Measurements from ENCODE around the gene PDE1C. TPM values are rescaled to one million over a fixed set of nuclear protein-coding genes. Genes with fewer than 3 reads are reported as not detected.

The PDE1C gene
- total RNA-seq, 2 experiments from 2014 or later, result not detected

- CTCF ChIA-PET, result no interaction called here
- DNase-seq (no peak), ATAC-seq (no peak)
- H3K36me3 Mint-ChIP-seq (ENCODE audit: low read depth), result no peaks in the 10 kb centered on the region
- no peak overlapping the region for H3K4me3 Mint-ChIP-seq
- intact Hi-C loops (cut with DNase I, micrococcal nuclease), result no loop called here
- POLR2A ChIA-PET, result no interaction called here
- no peaks in the 10 kb centered on the region for H3K27me3 Mint-ChIP-seq
- no peaks in the 10 kb centered on the region for H3K4me1 Mint-ChIP-seq
- H3K27ac Mint-ChIP-seq, result no peak overlapping the region
- peaks cover 9% of the 10 kb centered on the region for H3K9me3 Mint-ChIP-seq (ENCODE audit: low read depth)
Observed at GRCh38 chr7:31882187-31882586, 188.0 kb downstream of the PDE1C start.

- DNase-seq (no peak), ATAC-seq (no peak)
- ChIA-PET CTCF (interaction anchor here (0.7 kb wide), 1 partner anchor 130 kb away, joined by 3 read pairs; no protein-coding TSS in a partner anchor), POLR2A (no interaction called here)
- no peak overlapping the region for H3K4me3 Mint-ChIP-seq
- no peaks in the 10 kb centered on the region for H3K27me3 Mint-ChIP-seq
- intact Hi-C loops (cut with DNase I, micrococcal nuclease), result loop anchor here in 1 of 2 experiments (10.0 kb wide), 1 partner anchor 76 kb away; no protein-coding TSS in a partner anchor
- H3K4me1 Mint-ChIP-seq, result no peaks in the 10 kb centered on the region
- no peaks in the 10 kb centered on the region for H3K36me3 Mint-ChIP-seq (ENCODE audit: low read depth)
- H3K27ac Mint-ChIP-seq, result no peak overlapping the region
- H3K9me3 Mint-ChIP-seq (ENCODE audit: low read depth), result peaks cover 2% of the 10 kb centered on the region
Observed at GRCh38 chr7:31878875-31879274, 191.3 kb downstream of the PDE1C start.

DNA sequence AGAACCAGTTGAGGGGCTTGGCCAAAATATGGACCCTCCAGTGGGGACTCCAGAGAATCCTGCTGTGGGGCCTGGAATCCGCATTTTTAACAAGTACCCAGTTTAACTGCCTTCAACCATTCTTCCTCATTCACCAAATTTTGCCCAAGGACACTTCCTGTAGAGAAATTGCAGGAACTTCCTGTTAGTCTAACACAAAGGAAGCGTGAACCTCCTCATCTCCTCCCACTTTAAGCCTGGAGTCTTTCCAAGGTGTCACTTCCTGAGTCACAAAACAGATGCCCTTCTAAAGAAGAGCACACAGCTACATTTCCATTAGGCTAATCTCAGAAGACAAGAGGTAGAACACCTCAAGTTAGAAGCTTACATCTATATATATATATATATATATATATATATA is 194.8 kb downstream of the PDE1C start:
- DNase-seq, result no peak
- Mint-ChIP-seq H3K27me3 (no peaks in the 10 kb centered on the region), H3K36me3 (ENCODE audit: low read depth) (no peaks in the 10 kb centered on the region), H3K9me3 (ENCODE audit: low read depth) (peaks cover 2% of the 10 kb centered on the region), H3K4me3 (no peak overlapping the region), H3K4me1 (no peaks in the 10 kb centered on the region), H3K27ac (no peak overlapping the region)
- ChIA-PET POLR2A (no interaction called here), CTCF (interaction anchor here (0.8 kb wide), 1 partner anchor 25 kb away, joined by 3 read pairs; no protein-coding TSS in a partner anchor)
- intact Hi-C loops (cut with DNase I, micrococcal nuclease), result loop anchor here in 1 of 2 experiments (10.0 kb wide), 1 partner anchor 79 kb away; no protein-coding TSS in a partner anchor
- ATAC-seq, result no peak

GRCh38 chr7:31874631-31875386 is 195.4 kb downstream of the PDE1C start:
- DNase-seq, result no peak
- ChIA-PET CTCF (no interaction called here), POLR2A (no interaction called here)
- Mint-ChIP-seq H3K9me3 (ENCODE audit: low read depth) (peaks cover 2% of the 10 kb centered on the region), H3K27me3 (no peaks in the 10 kb centered on the region), H3K4me3 (no peak overlapping the region), H3K4me1 (no peaks in the 10 kb centered on the region), H3K27ac (no peak overlapping the region), H3K36me3 (ENCODE audit: low read depth) (no peaks in the 10 kb centered on the region)
- intact Hi-C loops (cut with DNase I, micrococcal nuclease), result loop anchor here in 1 of 2 experiments (10.0 kb wide), 1 partner anchor 80 kb away; no protein-coding TSS in a partner anchor
- ATAC-seq, result no peak

DNA sequence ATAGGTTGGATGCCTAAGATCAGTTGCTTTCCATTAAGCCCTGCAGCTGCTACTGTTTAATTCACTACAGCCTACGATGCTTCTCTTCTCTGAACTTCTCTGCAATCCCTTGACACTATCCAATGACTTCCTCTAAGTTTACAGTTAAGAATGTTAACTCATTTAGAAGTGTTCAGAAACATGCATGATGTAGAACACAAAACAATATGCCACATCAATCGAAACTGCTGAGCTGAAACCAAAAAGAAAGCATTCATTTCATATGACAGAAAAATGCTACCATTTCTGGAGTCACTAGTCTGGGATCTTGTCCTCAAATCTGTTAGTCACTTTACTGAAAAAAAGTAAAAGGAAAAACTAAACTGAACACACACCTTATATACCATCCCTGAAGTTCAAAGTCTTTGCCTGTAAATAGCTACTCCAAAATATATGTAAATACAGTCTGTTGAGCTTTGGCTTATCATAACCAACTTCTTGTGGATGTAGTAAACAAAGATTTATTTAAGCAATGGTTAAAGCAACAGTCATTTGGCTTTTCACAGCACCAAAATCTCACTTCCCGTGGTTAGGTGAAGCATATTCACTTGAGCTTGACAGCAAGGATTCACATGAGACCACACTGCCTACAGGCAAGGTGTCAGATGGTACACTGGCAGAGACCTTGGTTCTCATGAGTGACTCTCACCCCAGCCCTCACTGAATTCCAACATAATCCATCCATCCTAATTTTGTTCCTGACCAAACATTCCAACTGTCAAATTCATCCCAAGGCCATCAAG is 196.2 kb downstream of the PDE1C start:
- ChIA-PET CTCF (no interaction called here), POLR2A (no interaction called here)
- Mint-ChIP-seq H3K4me1 (no peaks in the 10 kb centered on the region), H3K27me3 (no peaks in the 10 kb centered on the region), H3K4me3 (no peak overlapping the region), H3K27ac (no peak overlapping the region), H3K9me3 (ENCODE audit: low read depth) (peaks cover 2% of the 10 kb centered on the region), H3K36me3 (ENCODE audit: low read depth) (no peaks in the 10 kb centered on the region)
- ATAC-seq (no peak), DNase-seq (no peak)
- intact Hi-C loops (cut with DNase I, micrococcal nuclease), result loop anchor here in 1 of 2 experiments (10.0 kb wide), 1 partner anchor 81 kb away; no protein-coding TSS in a partner anchor

GRCh38 chr7:31872545-31873370 is 197.4 kb downstream of the PDE1C start:
- no peak overlapping the region for H3K4me3 Mint-ChIP-seq
- intact Hi-C loops (cut with DNase I, micrococcal nuclease), result loop anchor here in 1 of 2 experiments (10.0 kb wide), 1 partner anchor 82 kb away; no protein-coding TSS in a partner anchor
- ATAC-seq, result no peak
- CTCF ChIA-PET, result no interaction called here
- H3K4me1 Mint-ChIP-seq, result no peaks in the 10 kb centered on the region
- no peaks in the 10 kb centered on the region for H3K36me3 Mint-ChIP-seq (ENCODE audit: low read depth)
- H3K27me3 Mint-ChIP-seq, result no peaks in the 10 kb centered on the region
- peaks cover 9% of the 10 kb centered on the region for H3K9me3 Mint-ChIP-seq (ENCODE audit: low read depth)
- no peak for DNase-seq
- H3K27ac Mint-ChIP-seq, result no peak overlapping the region
- POLR2A ChIA-PET, result no interaction called here

DNA sequence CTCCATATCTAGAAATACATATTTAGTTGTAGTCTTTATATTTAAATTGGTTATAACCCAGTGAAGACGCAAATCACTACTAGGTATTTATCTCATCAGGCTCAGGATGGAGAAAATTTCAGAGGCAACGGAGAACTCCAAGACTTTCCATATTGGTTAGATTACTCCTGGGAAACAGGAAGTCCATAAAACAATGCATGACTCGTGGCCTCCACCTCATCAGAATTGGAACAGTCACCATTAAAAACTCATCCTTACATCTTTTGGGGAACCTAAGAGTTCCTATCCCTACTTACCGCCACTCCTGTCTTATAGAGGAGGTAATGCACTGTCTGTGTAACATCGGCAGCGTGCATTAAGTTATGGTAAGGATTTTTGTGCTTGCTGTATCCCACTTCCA is 205.6 kb downstream of the PDE1C start:
- H3K36me3 Mint-ChIP-seq (ENCODE audit: low read depth), result no peaks in the 10 kb centered on the region
- peaks cover 12% of the 10 kb centered on the region for H3K9me3 Mint-ChIP-seq (ENCODE audit: low read depth)
- ChIA-PET POLR2A (no interaction called here), CTCF (no interaction called here)
- H3K4me3 Mint-ChIP-seq, result no peak overlapping the region
- H3K4me1 Mint-ChIP-seq, result no peaks in the 10 kb centered on the region
- H3K27me3 Mint-ChIP-seq, result no peaks in the 10 kb centered on the region
- intact Hi-C loops (cut with DNase I, micrococcal nuclease), result no loop called here
- no peak overlapping the region for H3K27ac Mint-ChIP-seq
- no peak for ATAC-seq
- no peak for DNase-seq

- no peak for ATAC-seq
- Mint-ChIP-seq H3K36me3 (ENCODE audit: low read depth) (no peaks in the 10 kb centered on the region), H3K27me3 (no peaks in the 10 kb centered on the region), H3K9me3 (ENCODE audit: low read depth) (peaks cover 3% of the 10 kb centered on the region), H3K27ac (no peak overlapping the region), H3K4me3 (no peak overlapping the region), H3K4me1 (no peaks in the 10 kb centered on the region)
- intact Hi-C loops (cut with DNase I, micrococcal nuclease), result no loop called here
- POLR2A ChIA-PET, result no interaction called here
- CTCF ChIA-PET, result no interaction called here
- no peak for DNase-seq
Observed at GRCh38 chr7:31860925-31861324, 209.3 kb downstream of the PDE1C start.

DNA sequence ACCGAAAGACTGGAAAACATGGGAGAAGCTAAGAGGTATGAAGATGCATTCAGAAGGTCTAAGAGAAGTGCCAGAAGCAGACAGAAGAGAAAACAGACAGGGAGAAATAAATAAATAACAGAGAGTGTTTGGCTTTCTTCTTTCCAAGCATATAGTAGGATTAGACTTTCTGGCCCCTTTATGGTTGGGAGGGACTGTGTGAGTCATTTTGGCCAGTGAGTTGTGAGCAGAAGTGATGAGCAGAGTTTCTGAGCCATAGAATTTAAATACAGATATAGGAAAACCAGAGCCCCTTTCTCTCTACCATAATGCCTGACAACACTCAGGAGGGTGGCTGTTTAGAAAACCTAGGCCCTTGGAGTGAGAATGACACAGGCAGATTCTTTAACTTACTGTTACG is 212.2 kb downstream of the PDE1C start:
- Mint-ChIP-seq H3K9me3 (ENCODE audit: low read depth) (peaks cover 7% of the 10 kb centered on the region), H3K4me3 (no peak overlapping the region), H3K4me1 (no peaks in the 10 kb centered on the region), H3K27me3 (no peaks in the 10 kb centered on the region), H3K36me3 (ENCODE audit: low read depth) (no peaks in the 10 kb centered on the region), H3K27ac (no peak overlapping the region)
- ChIA-PET POLR2A (no interaction called here), CTCF (no interaction called here)
- ATAC-seq, result no peak
- no peak for DNase-seq
- intact Hi-C loops (cut with DNase I, micrococcal nuclease), result no loop called here

- ChIA-PET CTCF (no interaction called here), POLR2A (no interaction called here)
- no peak overlapping the region for H3K27ac Mint-ChIP-seq
- DNase-seq, result no peak
- H3K4me3 Mint-ChIP-seq, result no peak overlapping the region
- H3K36me3 Mint-ChIP-seq (ENCODE audit: low read depth), result no peaks in the 10 kb centered on the region
- H3K27me3 Mint-ChIP-seq, result no peaks in the 10 kb centered on the region
- ATAC-seq, result no peak
- no peaks in the 10 kb centered on the region for H3K4me1 Mint-ChIP-seq
- intact Hi-C loops (cut with DNase I, micrococcal nuclease), result no loop called here
- peaks cover 7% of the 10 kb centered on the region for H3K9me3 Mint-ChIP-seq (ENCODE audit: low read depth)
Observed at GRCh38 chr7:31857172-31857571, 213.0 kb downstream of the PDE1C start.

DNA sequence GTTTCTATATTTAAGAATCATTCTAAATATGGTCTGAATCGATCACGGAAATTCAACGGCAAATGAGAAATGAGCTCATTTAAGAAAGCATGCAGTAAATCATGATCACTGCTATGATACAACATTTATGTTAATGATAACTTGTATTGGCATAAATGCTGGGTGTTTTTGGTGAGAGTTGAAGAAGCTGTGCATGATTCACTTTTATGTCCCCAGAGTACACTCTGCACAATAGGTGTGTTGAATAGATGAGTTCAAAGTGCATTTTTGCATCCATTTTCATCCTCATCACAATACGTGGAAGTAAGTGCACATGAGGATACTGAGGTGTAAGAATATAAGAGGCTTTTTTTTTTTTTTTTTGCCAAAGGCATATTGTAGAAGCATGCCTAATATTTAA is 213.9 kb downstream of the PDE1C start:
- H3K27me3 Mint-ChIP-seq, result no peaks in the 10 kb centered on the region
- H3K36me3 Mint-ChIP-seq (ENCODE audit: low read depth), result no peaks in the 10 kb centered on the region
- no peak overlapping the region for H3K27ac Mint-ChIP-seq
- DNase-seq, result no peak
- H3K4me3 Mint-ChIP-seq, result no peak overlapping the region
- intact Hi-C loops (cut with DNase I, micrococcal nuclease), result no loop called here
- H3K9me3 Mint-ChIP-seq (ENCODE audit: low read depth), result peaks cover 7% of the 10 kb centered on the region
- POLR2A ChIA-PET, result no interaction called here
- no peaks in the 10 kb centered on the region for H3K4me1 Mint-ChIP-seq
- CTCF ChIA-PET, result interaction anchor here (0.9 kb wide), 1 partner anchor 12 kb away, joined by 3 read pairs; no protein-coding TSS in a partner anchor
- no peak for ATAC-seq

Data from activated CD4-positive, alpha-beta T cell treated with anti-CD3 and anti-CD28 coated beads for 36 hours (primary cell).